ENCODE measurements around the gene CCT3.

GRCh38 chr1:156359249-156359648 lies 21.2 kb upstream of the CCT3 start:
- TF ChIP-seq CTCF (IDR thresholded peaks at IDR 0.05; ENCODE audit: insufficient read depth, low read length) (no peak), SPI1 (IDR thresholded peaks at IDR 0.05; ENCODE audit: borderline replicate concordance, low read depth) (no peak)

Measured in HL-60 (cell line).